Stimulated activated CD4-positive, alpha-beta T cell treated with anti-CD3 and anti-CD28 coated beads, Interleukin-15, amount 100 ng/mL, for 24 hours (primary cell): Measurements from ENCODE around the gene RARG.
A peak's percentile ranks its signal among the peaks of the same experiment; 100 is the strongest.
"Not testable (repeated sequence)": the region's sequence is repeated elsewhere in the genome, so short reads cannot be mapped to it uniquely, and the experiment has no call there.

Experiments used
- DNase-seq: peaks from one replicate; pipeline ENCODE4 v3.0.0-alpha.2; 2020

RARG gene

DNA sequence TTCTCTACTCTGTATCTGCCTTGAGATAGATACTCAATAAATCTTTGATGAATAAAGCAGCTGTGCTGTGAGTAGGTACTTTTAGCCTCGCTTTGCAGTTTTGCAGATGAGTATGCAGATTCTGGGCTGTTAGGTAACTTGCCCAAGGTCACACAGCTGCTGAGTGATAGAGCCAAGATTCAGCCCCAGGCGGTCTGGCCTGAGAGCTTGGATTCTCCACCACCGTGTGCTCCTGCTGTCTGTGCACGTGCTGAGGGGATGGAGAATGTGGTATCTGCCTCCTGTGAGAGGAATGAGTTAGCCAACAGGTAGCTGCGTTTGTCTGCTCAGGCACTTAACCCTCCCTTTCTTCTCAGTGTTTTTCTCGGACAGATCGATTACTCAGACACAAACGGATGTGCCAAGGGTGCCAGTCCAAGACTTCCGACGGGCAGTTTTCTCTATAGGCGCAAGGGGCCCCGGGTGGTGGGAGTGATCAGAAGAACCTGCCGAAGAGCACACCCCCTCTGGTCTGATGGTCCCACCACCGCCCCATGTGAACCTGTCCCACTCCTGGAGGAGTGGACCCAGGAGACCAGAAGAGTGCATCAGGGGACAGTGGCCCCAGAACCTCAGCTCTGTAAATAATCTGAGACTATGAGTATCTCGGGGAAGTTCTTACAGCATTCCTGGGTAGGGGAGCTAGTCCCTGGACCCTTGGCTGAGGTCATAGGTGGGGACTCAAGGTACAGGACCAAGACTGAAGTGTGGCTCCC, 44.7 kb downstream of the RARG start:
- DNase-seq = no peak

DNA sequence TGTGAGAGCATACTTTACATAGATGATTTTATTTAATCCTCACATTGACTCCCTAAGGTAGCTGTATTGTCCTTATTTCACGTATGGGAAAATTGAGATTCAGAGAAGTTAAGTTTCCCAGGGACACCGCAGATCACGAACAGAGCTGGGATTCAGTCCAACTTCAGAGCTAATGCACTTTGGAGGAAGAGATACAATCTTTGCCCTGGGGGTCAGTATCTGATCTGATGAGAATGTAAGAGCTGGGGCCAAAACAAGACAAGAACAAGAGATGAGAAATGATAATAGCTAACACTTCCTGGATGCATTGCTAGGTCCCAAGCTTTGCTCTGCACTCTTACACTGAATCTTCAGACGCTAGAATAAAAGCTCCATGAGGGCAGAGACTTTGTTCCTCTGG, 45.3 kb downstream of the RARG start:
- no peak for DNase-seq

DNA sequence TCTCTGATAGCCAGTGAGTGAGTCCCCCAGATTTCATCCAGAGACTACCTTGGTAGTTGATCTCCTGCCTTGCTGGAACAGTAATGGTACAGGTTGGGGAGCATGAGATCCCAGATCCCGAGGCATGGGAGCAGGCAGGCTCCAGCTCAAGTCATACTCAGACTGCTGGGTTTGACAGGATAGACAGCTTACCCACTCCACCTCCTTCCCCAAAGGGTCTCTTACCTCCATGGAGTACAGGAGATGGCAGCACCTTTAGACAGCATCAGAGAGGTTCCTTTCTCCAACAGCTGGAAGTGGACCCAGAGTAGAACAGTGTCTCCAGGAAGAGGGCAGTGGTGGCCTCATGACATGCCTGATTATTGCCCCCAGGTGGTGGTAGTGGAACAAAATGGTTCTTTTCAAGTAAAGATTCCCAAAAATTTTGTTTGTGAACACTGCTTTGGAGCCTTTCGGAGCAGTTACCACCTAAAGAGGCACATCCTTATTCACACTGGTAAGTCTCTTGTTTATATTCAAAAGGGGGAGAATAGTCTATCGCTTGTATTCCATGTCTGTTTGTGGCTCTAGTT, 46.3 kb downstream of the RARG start:
- no peak for DNase-seq

DNA sequence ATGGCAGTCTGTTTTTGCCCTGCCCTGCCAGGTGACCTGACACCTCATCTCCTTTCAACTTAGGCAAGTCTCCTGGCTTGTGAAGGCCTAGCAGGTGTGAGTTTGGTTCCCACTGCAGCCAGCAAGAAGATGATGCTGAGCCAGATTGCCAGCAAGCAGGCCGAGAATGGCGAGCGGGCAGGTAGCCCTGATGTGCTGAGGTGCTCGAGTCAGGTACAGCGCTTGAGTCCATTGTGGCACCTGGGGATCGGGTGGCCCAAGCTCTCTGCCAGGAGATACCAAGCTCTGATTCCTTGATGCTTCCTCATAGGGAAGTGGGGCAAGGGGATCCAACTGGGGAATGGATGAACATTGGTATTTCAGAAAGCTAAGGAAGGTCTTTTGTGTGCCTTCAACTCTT, 47.2 kb downstream of the RARG start:
- DNase-seq = no peak

DNA sequence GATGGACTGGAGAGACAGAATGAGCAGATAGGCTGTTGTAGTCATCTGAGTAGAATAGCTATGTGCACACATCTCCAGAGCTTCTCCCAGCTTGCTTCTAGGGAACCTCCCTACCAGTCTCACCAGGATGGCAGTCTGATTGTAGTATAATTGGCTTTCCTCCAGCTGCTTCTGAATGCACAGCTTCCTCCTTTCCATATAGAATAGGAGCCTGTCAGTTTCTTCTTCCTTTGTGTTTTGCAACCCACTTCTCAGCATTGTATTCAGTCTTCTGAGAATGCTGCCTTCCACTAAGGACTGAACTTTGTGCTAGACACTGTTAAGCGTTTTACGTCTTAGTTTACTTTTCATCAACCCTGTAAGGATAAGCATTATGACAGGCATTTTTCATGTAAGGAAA, 49.1 kb downstream of the RARG start:
- no peak for DNase-seq

DNA sequence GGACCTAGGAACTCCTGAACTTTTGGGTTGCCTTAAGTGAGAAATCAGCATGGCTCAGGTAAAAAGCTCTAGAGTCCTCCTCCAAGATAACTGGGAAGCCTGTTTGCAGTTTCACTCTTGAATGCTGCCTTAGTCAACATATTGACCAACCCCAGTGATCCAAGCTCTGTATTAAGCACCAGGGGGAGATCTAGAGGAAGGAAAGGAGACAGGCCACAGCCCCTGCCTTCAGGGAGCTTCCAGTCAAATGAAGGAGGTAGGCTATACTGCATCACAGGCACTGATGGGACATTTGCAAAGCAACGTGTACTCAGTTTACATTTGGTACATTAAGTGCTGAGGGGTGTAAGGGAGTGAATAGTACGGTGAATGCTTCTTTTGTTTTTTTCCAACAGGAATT, 50.1 kb downstream of the RARG start:
- no peak for DNase-seq

DNA sequence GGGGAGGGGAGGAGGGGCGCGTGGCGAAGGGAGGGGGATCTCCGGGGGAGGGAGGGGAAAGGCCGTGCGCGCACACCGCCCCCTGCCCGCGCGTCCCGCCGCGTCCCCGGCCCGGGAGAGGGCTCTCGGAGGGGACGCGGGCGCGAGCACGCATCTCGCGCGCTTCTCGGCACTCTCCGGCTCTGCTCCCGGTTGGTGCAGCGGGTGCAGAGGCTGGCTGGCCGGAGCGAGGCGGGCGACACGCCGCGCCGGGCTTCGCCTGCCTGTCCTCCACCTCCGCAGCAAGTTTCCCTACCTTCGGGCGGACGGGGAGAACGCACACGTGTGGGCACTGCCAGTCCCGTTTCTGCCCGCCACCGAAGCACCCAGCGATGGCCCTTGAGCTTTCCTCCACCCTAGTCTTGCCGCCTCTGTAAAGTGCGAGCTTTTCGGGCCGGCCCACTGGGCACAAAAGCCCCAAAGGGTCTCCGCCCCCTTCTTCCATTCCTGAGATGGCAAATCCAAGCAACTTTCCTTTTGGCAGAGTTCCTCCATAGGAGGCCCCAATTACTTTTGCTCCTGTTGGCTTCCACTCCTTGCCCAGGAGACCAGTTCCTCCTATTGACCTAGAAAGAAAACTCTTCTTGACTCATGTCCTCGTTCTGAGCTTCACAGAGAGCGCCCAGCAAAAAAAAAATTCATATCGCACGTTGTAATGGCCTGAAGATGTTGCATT, 50.9 kb downstream of the RARG start:
- DNase-seq = peak; percentile 88

DNA sequence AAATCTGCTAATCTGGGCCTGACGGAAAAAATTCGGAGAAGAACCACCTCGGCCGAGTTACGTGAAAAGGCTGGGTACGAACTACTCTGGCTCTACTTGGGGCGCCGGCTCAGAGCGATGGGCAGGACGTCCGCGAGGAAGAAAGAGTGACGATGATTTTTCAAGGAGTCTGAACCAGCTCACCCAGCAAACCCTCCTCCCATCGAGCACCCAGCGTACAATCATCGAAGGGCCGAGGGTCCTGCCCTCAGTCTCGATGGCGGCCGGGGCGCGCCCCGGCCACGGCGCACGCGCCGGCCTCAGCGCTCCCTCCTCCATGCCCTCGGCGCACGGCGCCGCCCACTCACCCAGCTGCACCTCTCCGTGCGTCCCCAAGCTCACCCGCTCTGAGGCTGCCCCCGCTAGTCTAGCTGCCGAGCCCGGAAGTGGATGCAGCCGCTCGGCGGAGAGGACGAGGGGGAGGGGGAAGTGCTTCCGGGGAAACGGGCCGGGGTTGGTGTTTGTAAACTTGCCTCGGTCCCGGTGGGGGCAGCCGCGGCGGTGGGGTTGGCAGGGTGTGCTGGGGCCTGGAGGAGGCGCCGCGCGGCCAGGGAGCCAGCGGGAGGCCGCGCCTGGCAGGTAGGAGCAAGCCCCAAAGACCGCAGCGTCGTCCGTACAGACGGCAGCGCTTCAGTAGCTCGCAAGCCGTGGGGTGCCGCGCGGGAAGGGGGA, 51.6 kb downstream of the RARG start, which contains the start of the genes CSAD and ZNF740:
Gene CSAD (minus strand): TSS at position 706 of the 711 bp plus-strand sequence. CDS start 7,455 bp downstream, outside the sequence.
Gene ZNF740 (plus strand): TSS at position 503 of the 711 bp plus-strand sequence. CDS start 1,262 bp downstream, outside the sequence.
- peak; percentile 99 for DNase-seq

DNA sequence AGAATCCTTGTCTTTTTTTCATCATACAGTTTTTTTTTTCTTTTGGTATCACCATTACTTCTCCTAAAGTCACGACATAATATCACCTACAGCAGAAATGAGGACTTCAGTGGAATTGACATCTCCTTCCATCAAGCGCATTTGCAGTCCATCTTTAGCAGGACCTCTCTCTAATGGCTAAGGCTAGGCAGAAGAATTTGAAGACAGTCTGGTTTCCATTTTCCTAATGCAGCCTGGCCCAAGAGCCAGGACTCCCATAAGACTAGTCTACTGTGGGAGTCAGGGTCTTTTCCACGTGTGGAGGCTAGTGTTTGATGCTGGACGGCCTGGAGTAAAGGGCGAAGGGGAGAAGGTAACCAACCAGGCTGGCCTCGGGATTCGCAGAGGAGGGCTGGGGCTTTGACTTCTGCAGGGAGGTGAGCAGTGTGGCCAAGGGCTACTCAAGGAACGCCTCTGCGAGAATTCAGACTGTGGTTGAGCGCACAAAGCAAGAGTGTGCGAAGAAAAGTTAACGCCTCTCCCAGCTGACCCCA, 52.3 kb downstream of the RARG start:
- no peak for DNase-seq

DNA sequence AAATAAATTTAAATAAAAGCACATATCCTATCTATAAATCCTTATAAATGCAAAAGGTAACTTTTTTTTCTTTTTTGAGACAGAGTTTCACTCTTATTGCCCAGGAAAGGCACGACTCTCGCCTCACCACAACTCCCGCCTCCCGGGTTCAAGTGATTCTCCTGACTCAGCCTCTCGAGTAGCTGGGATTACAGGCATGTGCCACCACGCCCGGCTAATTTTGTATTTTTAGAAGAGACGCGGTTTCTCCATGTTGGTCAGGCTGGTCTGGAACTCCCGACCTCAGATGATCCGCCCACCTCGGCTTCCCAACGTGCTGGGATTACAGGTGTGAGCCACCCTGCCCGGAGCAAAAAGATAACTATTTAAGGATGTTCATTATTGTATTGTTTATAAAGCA, 53.2 kb downstream of the RARG start:
- DNase-seq = not testable (repeated sequence)

DNA sequence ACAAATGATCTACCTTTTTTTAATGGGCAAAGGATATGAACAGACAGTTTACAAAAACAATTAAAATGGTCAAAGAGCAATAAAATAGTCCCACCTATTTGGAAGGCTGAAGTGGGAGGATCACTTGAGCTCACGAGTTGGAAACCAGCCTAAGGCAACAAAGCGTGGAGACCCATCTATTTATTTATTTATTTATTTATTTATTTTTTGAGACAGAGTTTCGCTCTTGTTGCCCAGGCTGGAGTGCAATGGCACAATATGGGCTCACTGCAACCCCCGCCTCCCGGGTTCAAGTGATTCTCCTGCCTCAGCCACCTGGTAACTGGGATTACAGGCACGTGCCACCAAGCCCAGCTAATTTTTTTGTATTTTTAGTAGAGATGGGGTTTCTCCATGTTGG, 54.6 kb downstream of the RARG start:
- not testable (repeated sequence) for DNase-seq

DNA sequence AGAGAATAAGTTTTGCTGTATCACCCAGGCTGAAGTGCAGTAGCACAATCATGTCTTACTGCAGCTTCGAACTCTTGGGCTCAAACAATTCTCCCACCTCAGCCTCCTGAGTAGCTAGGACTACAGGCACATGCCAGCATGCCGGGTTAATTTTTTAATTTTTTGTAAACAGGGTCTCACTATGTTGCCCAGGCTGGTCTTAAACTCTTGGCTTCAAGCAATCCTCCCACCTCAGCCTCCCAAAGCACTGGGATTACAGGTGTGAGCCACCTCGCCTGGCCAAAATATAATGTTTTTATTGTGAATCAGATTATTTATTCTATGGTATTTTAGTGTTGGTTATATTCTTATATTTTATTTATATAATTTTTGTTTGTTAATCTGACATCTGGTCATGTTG, 55.3 kb downstream of the RARG start:
- no peak for DNase-seq

DNA sequence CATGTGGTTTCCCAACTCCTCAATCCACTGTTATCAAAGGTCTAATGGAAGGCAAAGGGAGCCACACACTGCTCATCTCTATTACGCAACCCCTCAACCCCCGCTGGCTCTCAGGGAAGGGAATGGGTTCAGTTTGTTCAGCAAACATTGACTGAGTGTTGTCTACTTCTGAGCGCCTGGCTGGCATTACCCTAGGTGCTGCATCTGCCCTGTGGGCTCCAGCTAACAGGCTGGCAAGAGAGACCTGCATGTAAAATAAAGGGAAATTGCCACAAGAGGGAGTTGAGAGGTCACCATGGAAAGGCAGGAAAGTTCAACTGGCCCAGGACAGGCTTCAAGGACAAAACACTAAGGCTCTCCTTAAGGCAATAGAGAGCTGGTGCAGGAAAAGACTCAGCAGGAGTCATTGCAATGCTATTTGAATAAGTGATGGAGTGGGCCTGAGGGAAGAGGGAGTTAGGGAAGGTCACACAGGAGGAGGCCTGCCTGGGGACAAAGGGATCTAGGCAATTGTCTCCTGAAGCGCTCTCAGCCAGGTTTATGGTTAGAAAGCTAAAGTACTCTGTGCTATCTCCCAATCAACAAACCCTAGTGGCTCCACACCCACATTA, 57.0 kb downstream of the RARG start:
- DNase-seq = no peak

DNA sequence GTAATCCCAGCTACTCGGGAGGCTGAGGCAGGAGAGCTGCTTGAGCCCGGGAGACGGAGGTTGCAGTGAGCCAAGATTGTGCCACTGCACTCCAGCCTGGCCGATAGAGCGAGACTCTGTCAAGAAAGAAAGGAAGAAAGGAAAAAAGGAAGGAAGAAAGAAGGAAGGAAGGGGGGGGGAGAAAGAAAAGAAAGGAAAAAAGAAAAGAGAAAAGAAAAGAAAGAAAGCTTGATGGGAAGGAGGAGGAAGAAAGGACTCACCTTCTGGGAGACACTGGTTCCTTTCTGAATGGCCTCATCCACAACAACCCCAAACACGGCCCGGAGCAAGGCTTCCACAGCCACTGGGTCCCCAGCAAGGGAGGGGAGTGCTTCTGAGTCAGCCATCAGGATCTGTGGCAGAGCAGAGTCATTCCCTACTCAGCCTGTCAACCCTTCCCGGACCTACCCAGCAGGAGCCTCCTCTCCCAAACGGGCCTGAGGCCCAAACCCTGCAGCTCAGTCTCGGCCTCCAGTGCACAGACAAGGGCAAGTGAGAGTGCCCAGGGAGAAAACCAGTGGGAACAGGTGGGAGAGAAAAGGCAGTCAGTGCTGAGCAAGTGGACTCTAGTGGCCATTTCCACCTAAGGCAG, 58.8 kb downstream of the RARG start:
- DNase-seq = no peak

DNA sequence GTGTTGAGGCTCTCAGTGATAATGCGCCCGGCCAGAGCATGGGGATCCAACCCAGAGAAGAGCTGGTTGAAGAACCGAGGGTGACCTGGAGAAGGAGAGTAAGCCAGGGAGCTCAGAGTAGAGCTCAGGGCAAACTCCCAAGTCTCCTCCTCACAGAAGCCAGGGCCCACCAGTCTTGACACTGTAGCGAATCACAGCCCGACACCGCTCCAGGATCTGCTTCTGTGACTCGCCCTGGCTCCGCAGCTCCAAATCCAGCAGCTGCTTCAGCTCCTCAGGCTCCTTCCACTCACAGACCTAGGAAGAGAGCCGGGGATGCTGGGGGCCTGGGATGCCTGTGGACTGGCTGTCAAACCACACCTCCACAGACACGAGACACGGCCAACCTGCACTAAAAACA, 59.7 kb downstream of the RARG start:
- DNase-seq = no peak

DNA sequence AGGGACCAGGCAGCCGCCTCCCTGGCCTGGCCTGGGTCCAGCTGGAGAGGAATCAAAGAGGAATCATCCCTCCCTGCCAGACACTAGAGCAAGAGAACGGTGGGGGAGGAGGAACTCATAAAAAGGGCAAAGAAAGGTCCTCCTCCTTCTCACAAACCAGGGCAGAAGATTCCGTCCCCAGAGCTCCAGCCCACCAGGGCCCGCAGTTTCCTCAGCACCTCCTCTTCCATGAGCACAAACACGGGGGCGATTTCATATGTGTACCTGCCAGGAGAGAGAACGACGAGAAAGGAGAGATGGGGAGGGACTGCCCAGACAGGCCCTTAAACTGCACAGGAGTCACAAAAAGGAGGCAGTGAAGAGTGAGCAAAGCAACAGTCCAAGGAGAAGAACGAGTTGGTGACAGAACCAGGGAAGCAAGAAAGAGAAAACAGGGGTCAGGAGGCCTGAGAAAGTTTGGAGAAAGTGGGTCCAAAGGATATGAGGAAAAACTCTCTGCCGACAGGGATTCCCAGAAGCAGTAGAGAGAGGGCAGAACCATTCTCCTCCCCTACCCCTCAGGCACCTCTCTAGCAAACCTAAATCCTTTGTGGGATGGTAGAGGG, 60.2 kb downstream of the RARG start:
- DNase-seq = no peak

DNA sequence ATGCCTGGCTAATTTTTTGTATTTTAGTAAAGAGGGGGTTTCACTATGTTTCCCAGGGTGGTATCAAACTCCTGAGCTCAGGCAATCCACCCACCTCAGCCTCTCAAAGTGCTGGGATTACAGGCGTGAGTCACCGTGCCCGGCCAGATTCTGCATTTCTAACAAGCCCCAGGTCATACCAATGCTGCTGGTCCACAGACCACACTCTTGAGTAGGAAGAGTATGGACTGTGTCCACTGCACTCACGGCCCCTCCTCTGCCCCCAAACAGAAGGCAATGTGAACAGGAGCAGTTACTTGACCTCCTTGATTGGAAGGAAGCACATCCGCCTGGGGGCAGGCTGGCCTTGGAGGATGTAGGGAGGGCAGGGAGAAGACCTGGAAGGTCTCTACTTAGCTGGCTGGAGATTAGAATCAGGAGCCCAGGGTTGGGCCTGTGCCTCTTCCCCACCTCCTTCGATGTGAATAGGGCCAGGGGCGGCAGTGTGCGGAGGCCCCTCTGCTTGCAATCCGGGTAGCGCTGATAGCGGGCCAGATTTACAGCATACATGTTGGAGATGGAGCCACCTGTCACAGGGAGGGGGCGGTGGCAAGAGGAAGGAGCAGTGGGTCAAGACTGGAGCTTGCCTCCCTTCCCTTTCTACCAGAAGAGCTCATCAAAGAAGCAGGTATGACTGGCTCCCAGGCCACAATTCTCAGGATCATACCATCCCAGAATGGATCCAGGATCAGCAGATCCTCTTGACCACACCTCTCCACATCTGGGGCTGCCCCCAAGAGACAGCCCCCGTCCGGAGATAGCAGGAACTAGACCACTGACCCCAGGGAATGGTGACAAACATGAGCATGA, 60.9 kb downstream of the RARG start:
- no peak for DNase-seq

DNA sequence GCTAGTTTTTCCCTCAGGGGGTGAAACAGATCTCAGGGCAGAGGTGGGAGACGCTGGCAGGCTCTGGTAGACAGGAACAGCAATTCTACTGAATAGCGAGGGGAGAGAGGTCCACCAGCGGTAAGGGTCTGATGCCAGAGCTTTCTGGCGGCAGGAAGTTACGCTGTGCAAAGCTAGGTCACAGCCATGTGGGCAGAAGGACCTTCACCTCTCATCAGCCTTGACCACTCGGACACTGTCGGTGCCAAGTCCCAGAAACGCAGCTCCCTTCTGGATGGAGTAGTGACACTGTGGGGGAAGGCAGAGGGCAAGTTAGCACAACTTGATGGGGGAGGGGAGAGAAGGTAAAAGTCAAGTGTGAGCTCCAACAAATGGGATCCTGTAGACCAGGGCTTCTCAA, 61.8 kb downstream of the RARG start:
- no peak for DNase-seq

DNA sequence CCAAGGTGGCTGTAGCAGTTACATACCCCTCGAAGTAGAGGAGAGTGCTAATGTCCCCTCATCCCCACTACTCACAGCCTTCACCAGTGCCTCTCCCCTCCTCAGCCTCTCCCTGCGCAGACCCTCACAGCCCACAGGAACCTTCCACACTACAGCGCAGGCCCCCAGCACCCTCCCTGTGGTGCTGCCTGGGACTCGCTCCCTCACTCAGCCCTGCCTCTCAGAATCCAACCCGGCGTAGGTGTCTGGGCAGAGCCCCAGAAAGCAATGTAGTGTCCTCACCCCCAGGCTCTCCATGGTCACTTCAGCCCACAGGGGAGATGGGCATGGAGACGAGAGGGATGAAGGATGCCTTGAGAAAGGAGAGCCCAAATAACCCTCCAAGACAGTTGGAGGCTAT, 62.4 kb downstream of the RARG start:
- DNase-seq = no peak

DNA sequence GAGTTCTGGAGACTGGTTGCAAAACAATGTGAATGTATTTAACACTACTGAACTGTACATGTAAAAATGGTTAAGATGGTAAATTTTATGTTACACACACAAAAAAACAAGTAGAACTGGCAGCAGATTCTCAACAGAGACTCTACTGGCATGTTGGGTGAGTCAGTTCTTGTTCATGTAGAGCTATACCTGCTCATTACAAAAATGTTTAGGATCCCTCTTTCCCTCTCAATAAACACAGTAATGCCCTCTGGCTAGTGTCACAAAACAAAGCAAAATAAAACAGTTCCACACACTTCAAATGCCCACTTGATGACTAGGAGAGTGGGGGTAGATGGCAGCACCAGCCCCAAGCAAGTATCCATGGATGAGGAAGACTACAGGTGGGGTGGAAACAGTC, 65.2 kb downstream of the RARG start:
- DNase-seq = no peak

DNA sequence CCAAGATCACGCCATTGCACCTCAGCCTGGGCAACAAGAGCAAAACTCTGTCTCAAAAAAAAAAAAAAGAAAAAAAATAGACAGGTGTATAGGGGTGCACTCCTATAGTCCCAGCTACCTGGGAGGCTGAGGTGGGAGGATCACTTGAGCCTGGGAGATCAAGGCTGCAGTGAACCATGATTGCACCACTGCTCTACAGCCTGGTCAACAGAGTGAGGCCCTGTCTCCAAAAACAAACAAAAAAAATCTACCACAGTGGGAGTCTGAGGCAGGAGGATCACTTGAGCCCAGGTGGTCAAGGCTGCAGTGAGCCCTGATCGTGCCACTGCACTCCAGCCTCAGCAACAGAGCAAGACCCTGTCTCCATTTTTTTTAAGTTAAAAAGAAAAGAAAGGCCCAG, 69.0 kb downstream of the RARG start:
- not testable (repeated sequence) for DNase-seq
